VCaP (cell line): ENCODE data around the gene BARHL1.

Experiments used
- H3K27ac ChIP-seq: fragments of 450-650 bp; 2 replicates; pipeline ENCODE4 v1.5.1; 2017
- TF ChIP-seq, protein P1 (sequence below): fragments of 450-650 bp; conservative IDR thresholded peaks from 2 replicates; pipeline ENCODE4 v1.5.1; 2017; ENCODE audit warnings: mild to moderate bottlenecking, moderate library complexity

Gene BARHL1

DNA sequence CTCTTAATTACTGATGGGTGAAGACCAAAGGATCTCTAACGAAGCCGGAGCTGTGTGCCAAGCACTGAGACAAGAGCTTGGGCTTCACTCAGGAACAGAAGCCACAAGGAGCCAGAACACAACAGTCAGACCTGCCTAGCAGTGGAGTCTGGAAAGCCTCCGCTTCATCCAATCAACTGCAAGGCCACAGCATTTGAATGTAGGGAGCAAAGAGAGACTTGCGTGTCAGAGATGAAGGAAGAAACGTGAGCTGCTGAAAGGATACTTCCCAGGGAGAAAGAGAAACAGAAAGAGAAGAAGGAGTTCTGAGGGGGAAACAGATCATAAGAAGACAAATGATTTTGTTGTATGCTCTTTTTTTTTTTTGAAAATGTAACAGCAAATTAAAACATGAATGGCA lies 43.9 kb downstream of the BARHL1 start:
- TF ChIP-seq, protein P1, sequence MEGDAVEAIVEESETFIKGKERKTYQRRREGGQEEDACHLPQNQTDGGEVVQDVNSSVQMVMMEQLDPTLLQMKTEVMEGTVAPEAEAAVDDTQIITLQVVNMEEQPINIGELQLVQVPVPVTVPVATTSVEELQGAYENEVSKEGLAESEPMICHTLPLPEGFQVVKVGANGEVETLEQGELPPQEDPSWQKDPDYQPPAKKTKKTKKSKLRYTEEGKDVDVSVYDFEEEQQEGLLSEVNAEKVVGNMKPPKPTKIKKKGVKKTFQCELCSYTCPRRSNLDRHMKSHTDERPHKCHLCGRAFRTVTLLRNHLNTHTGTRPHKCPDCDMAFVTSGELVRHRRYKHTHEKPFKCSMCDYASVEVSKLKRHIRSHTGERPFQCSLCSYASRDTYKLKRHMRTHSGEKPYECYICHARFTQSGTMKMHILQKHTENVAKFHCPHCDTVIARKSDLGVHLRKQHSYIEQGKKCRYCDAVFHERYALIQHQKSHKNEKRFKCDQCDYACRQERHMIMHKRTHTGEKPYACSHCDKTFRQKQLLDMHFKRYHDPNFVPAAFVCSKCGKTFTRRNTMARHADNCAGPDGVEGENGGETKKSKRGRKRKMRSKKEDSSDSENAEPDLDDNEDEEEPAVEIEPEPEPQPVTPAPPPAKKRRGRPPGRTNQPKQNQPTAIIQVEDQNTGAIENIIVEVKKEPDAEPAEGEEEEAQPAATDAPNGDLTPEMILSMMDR, result no peak
- no peak overlapping the region for H3K27ac ChIP-seq

DNA sequence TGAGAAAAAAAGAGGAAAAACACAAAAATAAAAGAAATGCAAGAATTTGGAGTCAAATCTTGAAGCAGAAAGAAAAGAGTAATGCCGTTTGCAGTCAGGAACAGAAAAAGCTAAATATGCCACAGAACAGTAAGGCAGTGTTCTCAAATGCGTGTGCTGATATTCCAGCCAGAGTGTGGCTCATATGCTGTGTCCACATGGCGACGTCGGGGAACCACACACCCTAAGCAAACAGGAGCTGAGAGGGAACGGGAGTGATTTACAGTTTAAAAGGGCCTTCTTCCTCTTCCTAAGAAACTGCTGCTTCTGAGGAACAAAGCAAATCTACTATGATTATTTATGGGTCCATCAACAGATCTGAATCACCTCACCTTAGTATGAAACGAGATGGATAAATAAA lies 44.7 kb downstream of the BARHL1 start:
- H3K27ac ChIP-seq, result no peak overlapping the region
- TF ChIP-seq, protein P1, result no peak

DNA sequence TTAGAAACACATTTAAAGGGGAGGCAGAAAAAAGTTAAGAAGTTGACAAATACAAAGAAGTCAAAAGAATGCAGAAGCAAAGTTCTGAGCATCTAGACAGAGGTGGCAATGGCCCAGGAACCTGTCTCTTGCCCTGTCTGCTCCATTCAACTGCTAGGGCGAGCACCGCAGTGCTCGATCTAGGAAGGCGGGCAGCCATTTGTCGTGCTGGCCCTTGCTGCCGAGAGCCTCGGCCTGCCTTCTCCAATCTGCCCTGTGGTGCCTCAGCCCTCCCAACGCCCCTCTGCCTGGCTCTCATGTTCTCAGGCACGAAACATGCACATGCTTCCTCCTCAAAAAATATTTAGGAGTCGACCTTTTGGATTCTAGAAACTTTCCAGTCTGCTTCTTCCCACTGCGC lies 45.2 kb downstream of the BARHL1 start:
- TF ChIP-seq, protein P1, result no peak
- H3K27ac ChIP-seq, result no peak overlapping the region

DNA sequence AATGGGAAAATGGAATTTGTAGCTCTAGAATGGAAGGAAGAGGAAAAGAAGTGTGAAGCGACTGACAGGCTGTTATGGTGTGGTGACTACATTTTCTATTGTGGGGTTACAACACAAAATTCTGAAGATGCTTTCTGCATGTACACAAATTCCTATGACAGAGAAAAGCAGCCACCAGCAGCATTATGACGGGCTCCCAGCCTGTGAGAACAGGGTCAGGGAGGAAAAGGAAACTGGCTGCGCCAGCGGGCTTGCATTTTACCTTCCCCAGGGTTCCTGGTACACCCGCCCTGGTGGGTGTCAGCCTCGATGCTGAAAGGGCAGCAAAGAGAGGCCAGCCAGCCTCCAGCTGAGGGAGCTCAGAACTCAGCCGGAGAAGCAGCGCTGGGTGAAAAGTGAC lies 46.3 kb downstream of the BARHL1 start:
- TF ChIP-seq, protein P1, result no peak
- no peak overlapping the region for H3K27ac ChIP-seq

DNA sequence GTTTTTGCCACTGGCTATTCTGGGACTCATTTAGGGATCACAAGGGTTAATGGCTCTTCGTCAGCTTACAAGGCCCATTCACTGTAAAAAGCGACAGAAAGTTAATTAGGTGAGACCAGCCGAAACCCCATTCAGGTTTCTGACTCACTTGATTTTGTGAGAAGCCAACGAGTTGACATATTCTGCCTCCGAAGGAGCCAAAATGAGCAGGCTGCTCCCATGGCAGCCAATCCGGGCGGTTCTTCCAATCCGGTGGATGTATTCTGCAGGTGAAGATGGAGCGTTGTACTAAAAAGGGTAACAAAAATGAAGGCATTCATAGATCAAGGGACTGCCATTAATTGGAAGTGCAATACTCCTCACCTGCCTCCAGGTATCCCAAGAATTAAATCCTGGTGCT lies 47.7 kb downstream of the BARHL1 start:
- no peak overlapping the region for H3K27ac ChIP-seq
- TF ChIP-seq, protein P1, result no peak

DNA sequence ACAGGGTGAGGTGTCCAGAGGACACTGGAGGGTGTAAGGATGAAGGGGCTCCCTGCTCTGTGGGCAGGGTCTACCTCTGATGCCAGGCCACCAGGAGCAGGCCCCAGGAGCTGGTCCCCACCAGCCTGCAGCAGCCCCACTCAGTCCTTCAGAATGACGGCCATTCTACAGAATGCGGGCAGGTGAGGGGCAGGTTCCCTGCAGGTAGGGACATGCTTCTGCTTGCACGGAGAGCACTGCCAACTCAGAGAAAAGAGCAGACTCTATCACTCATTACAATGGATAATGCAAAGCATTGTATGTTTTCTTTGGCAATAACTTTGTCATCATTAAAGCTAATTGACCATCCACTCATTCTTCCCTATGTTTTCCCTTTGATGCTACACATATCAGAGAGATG lies 48.4 kb downstream of the BARHL1 start:
- TF ChIP-seq, protein P1, result no peak
- no peak overlapping the region for H3K27ac ChIP-seq

DNA sequence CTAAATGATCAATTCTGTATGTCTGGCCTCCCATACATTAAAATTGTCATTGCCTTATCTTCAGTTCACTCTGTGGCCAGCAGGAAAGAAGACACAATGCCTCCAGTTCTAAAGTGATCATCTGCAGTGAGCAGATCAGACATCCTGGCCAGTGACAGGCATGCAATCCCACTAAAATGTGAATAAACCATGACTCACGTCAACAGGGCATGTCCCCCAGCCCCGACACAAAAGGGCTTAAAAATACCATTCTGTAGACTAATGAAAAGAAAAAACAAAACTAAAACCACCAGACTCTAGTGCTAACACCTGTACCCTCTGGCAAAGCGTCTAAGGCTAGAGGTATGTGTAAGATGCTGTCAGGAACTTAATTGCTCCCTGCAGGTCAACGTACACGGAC lies 48.9 kb downstream of the BARHL1 start:
- TF ChIP-seq, protein P1, result no peak
- H3K27ac ChIP-seq, result no peak overlapping the region

DNA sequence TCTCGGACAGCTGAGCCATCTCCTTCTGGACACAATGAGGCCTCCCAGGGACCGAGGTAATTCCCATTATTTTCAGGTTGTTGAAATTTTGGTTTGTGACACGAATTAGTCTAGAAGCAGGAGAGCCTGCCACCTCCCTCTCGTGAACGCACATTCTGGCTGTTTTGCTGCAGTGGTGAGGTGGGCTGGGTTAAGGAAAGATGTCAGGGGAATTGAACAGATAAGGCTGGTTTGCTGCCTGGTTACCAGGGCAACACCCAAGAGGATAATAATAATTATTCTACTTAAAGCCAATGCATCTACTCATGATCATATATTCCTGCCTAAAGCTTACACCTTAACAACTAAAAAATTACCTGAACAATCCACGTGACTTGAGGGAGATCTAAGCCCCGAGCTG lies 49.3 kb downstream of the BARHL1 start:
- no peak overlapping the region for H3K27ac ChIP-seq
- TF ChIP-seq, protein P1, result no peak
